Pancreas (tissue), 10 donors: ENCODE measurements around the gene INHBB. TPM values are rescaled to one million over a fixed set of nuclear protein-coding genes. Genes with fewer than 3 reads are reported as not detected.

ENCODE experiments used
- ATAC-seq, 4 donors: fragments of 200-7000 bp; cut with Tn5 transposase; one replicate each; pipeline versions ENCODE4 v1.8.0 to v1.9.1; 2020; ENCODE audit warnings: mild to moderate bottlenecking in 4 of 4, moderate library complexity in 4 of 4
- DNase-seq, 6 donors: peaks; one replicate each; pipeline ENCODE4 v3.0.0-alpha.2; 2020
- FAIRE-seq: peaks from 2 replicates; lab custom pipeline; 2012; peaks lifted over from hg19 to GRCh38; lab: Jason Lieb, UNC
- H3K27ac ChIP-seq, 4 donors: fragments of 200-600 bp; sonication (generic); 1 replicate in 3 of 4; 2 replicates in 1 of 4; pipeline versions ENCODE4 v1.5.0 to v1.8.0; 2020
- H3K27me3 ChIP-seq, 4 donors: fragments of 200-600 bp; one replicate each; pipeline ENCODE4 v1.8.0; 2021
- H3K36me3 ChIP-seq, 3 donors: fragments of 200-600 bp; sonication (generic) in 1 of 3; one replicate each; pipeline versions ENCODE4 v1.5.0 to v1.8.0; 2020 to 2021
- H3K4me1 ChIP-seq, 3 donors: fragments of 200-600 bp; one replicate each; pipeline ENCODE4 v1.8.0; 2021
- H3K4me3 ChIP-seq, 4 donors: fragments of 200-600 bp; sonication (generic) in 2 of 4; one replicate each; pipeline versions ENCODE4 v1.5.0 to v1.8.0; 2020 to 2021
- H3K9me3 ChIP-seq, 4 donors: fragments of 200-600 bp; one replicate each; pipeline ENCODE4 v1.8.0; 2021
- CTCF ChIP-seq, 4 donors: fragments of 200-600 bp; sonication (generic) in 3 of 4; IDR thresholded peaks; one replicate each; pipeline versions ENCODE4 v1.5.0 to v1.8.0; 2021; ENCODE audit warnings: antibody characterized with exemption in 4 of 4
- WGBS, 2 donors: extraction: QIAGEN DNeasy Blood & Tissue Kit; methylation state at CpG; one replicate each; pipeline ENCODE4 v1.1.7; 2013; 5-methylcytosine and 5-hydroxymethylcytosine counted together
- intact Hi-C, 3 donors: fragments of 100-400 bp; cut with DNase I; formaldehyde crosslinking; loops; one replicate each; pipeline versions ENCODE4 v1.11.1 to v1.14.2; 2022
- polyA plus RNA-seq, 2 donors: library from polyadenylated mRNA; stranded (reverse); fragments of 200-250 nt; gene quantifications; one replicate each; pipeline ENCODE4 v1.2.3, GENCODE V29; 2013
- total RNA-seq, 6 donors: library from RNA; stranded (reverse); fragmentation: NEBNext Ultra II Directional in 4 of 6; extraction: Animal tissue kit (Norgen Biotek cat#: 25700) in 4 of 6; gene quantifications; one replicate each; pipeline versions ENCODE4 v1.2.1 to v1.2.4, GENCODE V29; 2021 to 2023
- donor health status: healthy with polysubstance abuse.
- donor health status: DM: no; HTN: no; CAD: no; lungs with moderate emphysema.
- donor health status: DM: no; HTN: no; CAD: no.
- donor health status: control.
- donor health status: control.
- donor health status: Bipolar disorder and iron deficiency.
- donor health status: DM: yes; HTN: yes; CAD: no.
- donor health status: DM: no; HTN: no; CAD: no.
- donor health status: DM: no; HTN: no; CAD: no.
- donor health status: DM: yes; HTN: yes; CAD: no.

The INHBB gene
- total and polyA plus RNA-seq, 8 donors = 0.59 to 5.1 (median 2.5) TPM

- TF ChIP-seq CTCF (IDR thresholded peaks at IDR 0.05) = no peak
- no peak overlapping the region for H3K27ac ChIP-seq
- ATAC-seq (no peak), FAIRE-seq (no peak), DNase-seq (peak in 1 of 6 donors; percentile 1)
- H3K4me1 ChIP-seq = peaks cover 0 to 9% (median 9%) of the 10 kb centered on the region in 3 donors
- no peaks in the 10 kb centered on the region for H3K27me3 ChIP-seq
- H3K36me3 ChIP-seq = no peaks in the 10 kb centered on the region
- no peak overlapping the region for H3K4me3 ChIP-seq
- 86% methylated on average over 9 of the region's 9 CpGs for WGBS, 2 donors
- no peaks in the 10 kb centered on the region for H3K9me3 ChIP-seq
- intact Hi-C loops = no loop called here
Measured at GRCh38 chr2:120326066-120326465, 19.9 kb upstream of the INHBB start.

- no peak for TF ChIP-seq CTCF (IDR thresholded peaks at IDR 0.05)
- intact Hi-C loops = no loop called here
- H3K9me3 ChIP-seq = no peaks in the 10 kb centered on the region
- no peaks in the 10 kb centered on the region for H3K36me3 ChIP-seq
- H3K27me3 ChIP-seq = no peaks in the 10 kb centered on the region
- FAIRE-seq (no peak), ATAC-seq (no peak), DNase-seq (no peak)
- no peak overlapping the region for H3K27ac ChIP-seq
- H3K4me3 ChIP-seq = no peak overlapping the region
- 82% methylated on average over 24 of the region's 24 CpGs for WGBS, 2 donors
- no peaks in the 10 kb centered on the region for H3K4me1 ChIP-seq
Measured at GRCh38 chr2:120330946-120331822, 14.8 kb upstream of the INHBB start.

GRCh38 chr2:120331903-120332302 lies 14.0 kb upstream of the INHBB start:
- WGBS, 2 donors = 57% methylated on average over 4 of the region's 4 CpGs
- Histone ChIP-seq H3K27ac (no peak overlapping the region), H3K4me1 (no peaks in the 10 kb centered on the region), H3K27me3 (no peaks in the 10 kb centered on the region), H3K9me3 (no peaks in the 10 kb centered on the region), H3K4me3 (no peak overlapping the region), H3K36me3 (no peaks in the 10 kb centered on the region)
- intact Hi-C loops = no loop called here
- no peak for TF ChIP-seq CTCF (IDR thresholded peaks at IDR 0.05)
- FAIRE-seq = no peak
- no peak for DNase-seq
- ATAC-seq = no peak

- no peak for FAIRE-seq
- Histone ChIP-seq H3K9me3 (no peaks in the 10 kb centered on the region), H3K27me3 (no peaks in the 10 kb centered on the region), H3K4me1 (no peaks in the 10 kb centered on the region), H3K36me3 (no peaks in the 10 kb centered on the region), H3K4me3 (no peak overlapping the region), H3K27ac (no peak overlapping the region)
- ATAC-seq = no peak
- DNase-seq = no peak
- WGBS, 2 donors = 86 to 92% methylated on average over 6 of the region's 6 CpGs
- TF ChIP-seq CTCF (IDR thresholded peaks at IDR 0.05) = no peak
- intact Hi-C loops = no loop called here
Measured at GRCh38 chr2:120332384-120332783, 13.6 kb upstream of the INHBB start.

GRCh38 chr2:120334068-120334467 lies 11.9 kb upstream of the INHBB start:
- no peak for DNase-seq

More at GRCh38 chr2:120334068-120334467, 11.9 kb upstream of the INHBB start:
- no peak for TF ChIP-seq CTCF (IDR thresholded peaks at IDR 0.05)
- no peak overlapping the region for H3K4me3 ChIP-seq
- ATAC-seq = no peak
- no peak overlapping the region for H3K27ac ChIP-seq
- FAIRE-seq = no peak
- H3K36me3 ChIP-seq = no peaks in the 10 kb centered on the region
- intact Hi-C loops = no loop called here
- 96 to 97% methylated on average over 1 of the region's 1 CpG for WGBS, 2 donors
- no peaks in the 10 kb centered on the region for H3K4me1 ChIP-seq
- H3K27me3 ChIP-seq = no peaks in the 10 kb centered on the region
- no peaks in the 10 kb centered on the region for H3K9me3 ChIP-seq
